Measurements from ENCODE around the gene SULT1A3.
"Not testable (repeated sequence)": the region's sequence is repeated elsewhere in the genome, so short reads cannot be mapped to it uniquely, and the experiment has no call there.

Gene SULT1A3

GRCh38 chr16:30186782-30187555 is 12.1 kb upstream of the SULT1A3 start:
- no peak for DNase-seq (ENCODE audit: low spot score)

GRCh38 chr16:30187556-30187865 is 11.5 kb upstream of the SULT1A3 start:
- DNase-seq (ENCODE audit: low spot score), result no peak

DNA sequence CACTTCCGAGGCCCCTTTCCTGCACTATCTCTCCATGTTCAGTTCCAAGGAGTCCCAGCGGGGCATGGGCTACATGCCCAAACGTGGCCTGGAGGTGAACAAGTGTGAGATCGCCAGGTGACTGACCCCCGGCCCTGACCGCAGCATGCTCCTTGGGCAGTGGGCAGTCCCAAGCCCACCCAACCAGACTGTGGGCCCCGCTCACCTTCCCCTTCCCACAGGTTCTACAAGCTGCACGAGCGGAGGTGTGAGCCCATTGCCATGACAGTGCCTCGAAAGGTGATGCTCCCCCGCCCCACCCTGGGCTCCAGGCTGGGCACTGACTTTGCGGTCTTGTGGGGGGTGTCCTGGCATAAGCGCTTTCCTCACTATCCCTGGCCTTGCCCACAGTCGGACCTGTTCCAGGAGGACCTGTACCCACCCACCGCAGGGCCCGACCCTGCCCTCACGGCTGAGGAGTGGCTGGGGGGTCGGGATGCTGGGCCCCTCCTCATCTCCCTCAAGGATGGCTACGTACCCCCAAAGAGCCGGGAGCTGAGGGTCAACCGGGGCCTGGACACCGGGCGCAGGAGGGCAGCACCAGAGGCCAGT is 11.0 kb upstream of the SULT1A3 start:
- no peak for DNase-seq (ENCODE audit: low spot score)

DNA sequence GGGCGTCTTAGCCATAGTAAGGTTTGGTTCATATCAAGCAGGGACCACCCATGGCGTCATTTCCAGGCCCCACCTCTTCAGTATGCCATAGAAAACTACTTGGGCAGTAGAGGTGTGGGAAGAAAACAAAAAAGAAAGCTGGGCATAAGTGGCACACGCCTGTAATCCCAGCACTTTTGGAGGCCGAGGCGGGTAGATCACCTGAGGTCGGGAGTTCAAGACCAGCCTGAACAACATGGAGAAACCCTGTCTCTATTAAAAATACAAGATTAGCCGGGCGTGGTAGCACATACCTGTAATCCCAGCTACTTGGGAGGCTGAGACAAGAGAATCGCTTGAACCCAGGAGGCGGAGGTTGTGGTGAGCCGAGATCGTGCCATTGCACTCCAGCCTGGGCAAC is 7.9 kb upstream of the SULT1A3 start:
- DNase-seq (ENCODE audit: low spot score), result not testable (repeated sequence)

DNA sequence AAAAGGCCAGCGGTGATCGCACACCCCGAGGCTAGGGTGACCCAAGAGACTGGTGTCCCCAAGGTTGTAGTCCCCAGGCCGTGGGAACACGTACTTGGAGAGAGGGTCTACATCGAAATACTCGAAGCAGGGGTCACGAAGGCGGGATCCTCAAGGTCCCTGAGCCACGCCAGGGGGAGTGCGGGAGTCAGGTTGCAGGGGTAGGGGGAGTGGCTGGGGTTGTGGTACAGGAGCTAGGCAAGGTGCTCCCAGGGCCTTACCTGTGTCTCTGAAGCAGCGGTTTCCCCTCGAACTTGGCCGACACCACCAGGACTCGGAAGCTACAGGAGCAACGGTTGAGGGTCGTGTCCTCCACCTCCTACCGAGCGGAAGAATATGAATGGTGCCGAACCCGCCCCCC is 6.0 kb upstream of the SULT1A3 start:
- not testable (repeated sequence) for DNase-seq (ENCODE audit: low spot score)

DNA sequence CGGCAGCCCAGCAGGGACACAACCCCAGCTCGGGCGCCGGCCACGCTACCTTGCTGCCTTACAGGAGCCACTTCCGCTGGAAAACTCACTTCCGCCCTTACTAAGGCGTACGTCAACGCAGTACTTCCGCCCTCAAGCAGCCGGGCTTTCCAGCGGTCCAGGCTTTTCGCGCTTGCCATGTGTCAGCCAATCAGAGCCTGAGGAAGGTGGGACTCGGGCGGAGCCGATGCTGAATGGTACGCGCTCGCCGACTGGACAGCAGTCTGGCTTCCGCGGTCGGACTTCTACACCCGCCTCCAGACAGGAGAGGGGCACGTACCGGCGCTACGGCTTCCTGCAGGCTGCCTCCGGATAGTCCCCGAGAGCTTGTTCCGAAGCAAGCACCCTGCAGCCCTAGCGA is 5.4 kb upstream of the SULT1A3 start, which contains the start of the genes BOLA2B and SLX1A:
BOLA2B (minus strand) TSS at position 52 of the 400 bp plus-strand sequence. CDS start 71 bp downstream, outside the sequence.
SLX1A (plus strand) TSS at position 261 of the 400 bp plus-strand sequence. CDS start 210 bp downstream, outside the sequence.
- DNase-seq (ENCODE audit: low spot score), result not testable (repeated sequence)

DNA sequence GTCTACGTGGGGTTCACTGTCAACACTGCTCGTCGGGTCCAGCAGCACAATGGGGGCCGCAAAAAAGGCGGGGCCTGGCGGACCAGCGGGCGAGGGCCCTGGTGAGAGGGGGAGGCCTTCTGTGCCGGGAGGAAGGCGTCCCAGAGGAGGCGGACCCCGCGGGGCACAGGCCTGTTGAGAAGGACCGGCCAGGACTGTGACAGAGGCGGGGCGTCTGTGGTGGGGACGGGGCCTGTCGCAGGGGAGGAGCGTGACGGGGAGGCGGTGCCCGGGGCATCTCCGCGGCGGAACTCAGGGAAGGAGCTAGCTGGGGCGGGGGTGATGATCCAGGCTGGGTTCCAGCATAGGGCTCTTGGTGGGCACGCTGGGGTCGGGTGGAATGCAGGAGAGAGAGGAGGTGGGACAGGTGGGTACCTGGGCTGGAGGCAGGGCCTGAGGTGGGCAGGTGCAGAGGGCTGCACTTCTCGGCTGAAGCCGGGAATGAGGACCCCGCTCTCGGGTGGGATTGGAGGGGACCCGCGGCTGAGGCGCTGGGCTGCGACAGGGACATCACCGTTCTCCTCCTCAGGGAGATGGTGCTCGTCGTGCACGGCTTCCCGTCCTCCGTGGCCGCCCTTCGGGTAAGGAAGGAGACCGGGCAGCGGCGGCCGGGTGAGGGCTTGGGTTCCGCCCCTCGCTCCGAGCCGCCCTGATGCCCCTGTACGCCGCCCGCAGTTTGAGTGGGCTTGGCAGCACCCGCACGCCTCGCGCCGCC is 4.7 kb upstream of the SULT1A3 start:
- DNase-seq (ENCODE audit: low spot score), result not testable (repeated sequence)

DNA sequence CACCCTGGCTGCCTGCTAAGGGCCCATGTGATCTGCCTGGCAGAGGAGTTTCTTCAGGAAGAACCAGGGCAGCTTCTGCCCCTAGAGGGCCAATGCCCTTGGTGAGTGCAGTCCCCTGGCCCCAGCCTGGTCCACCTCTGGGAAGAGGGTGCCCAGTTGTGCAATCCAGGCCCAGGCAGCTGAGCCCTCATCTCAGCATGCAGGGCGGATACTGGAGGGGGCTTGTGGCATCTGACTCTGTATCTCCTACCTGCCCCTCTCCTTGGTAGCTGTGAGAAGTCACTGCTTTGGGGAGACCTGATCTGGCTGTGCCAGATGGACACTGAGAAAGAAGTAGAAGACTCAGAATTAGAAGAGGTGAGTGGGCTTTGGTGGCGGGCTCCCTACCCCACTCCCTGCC is 2.1 kb upstream of the SULT1A3 start:
- DNase-seq (ENCODE audit: low spot score), result not testable (repeated sequence)

GRCh38 chr16:30199608-30200343 is 721 bp downstream of the SULT1A3 start:
- not testable (repeated sequence) for DNase-seq (ENCODE audit: low spot score)

- DNase-seq (ENCODE audit: low spot score), result not testable (repeated sequence)
Observed at GRCh38 chr16:30205541-30206236, 6.6 kb downstream of the SULT1A3 start.

- DNase-seq (ENCODE audit: low spot score), result not testable (repeated sequence)
Observed at GRCh38 chr16:30206252-30206651, 7.2 kb downstream of the SULT1A3 start.

- DNase-seq (ENCODE audit: low spot score), result not testable (repeated sequence)
Observed at GRCh38 chr16:30207063-30207704, 8.1 kb downstream of the SULT1A3 start.

DNA sequence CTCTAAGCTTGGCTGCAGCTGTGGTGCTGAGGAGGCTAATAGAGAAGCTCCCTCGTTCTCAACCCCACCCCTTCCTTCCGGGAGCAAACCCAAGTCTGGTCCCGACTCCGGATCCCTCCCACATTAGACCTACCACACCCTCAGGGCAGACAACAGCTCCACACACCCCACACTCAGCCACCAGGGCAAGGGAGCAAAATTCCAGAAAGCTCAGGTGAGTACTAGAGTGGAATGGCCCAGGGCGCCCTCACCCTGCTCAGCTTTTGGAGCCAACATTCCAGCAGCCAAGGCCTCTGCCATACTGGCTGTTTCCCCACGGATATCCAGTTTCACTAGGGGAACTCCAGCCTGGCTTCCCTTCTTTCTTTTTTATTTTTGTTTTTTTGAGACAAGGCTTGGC is 10.0 kb downstream of the SULT1A3 start:
- not testable (repeated sequence) for DNase-seq (ENCODE audit: low spot score)

DNA sequence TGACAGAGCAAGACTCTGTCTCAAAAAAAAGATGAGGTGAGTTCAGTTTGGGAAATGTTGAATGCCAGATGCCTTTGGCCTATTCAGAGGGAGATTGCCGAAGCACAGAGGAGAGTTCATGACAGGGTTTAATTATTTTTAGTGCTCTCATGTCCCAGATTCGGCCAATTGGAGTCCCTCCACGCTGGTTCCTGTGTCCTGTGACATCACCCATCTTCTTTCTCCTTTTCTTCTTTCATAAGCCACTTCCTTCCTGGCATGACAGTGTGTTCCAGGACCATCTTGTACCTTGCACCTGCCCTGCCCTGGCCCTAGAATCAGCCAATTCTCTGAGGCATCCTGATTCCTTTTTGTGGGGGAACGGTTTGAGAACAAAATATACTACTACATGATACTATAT is 12.4 kb downstream of the SULT1A3 start:
- DNase-seq (ENCODE audit: low spot score), result not testable (repeated sequence)

DNA sequence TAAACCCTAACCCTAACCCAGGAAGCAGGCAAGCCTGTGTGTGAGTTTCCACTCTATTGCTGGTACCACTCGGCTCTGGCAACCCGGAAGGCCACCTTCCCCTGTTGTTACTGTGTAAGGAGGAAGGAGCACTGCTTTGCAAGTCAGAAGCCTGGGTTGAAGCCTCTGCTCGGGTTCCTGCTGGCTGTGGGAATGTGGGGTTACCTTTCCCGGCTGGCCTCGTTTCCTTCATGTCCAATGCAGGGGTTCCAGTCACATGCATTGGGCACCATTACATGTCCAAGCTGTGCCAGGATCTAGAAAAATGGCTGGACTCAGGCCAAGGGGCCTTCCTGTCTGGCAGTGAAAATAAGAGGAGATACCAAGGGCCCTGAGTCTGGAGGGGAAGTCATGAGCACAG is 18.0 kb downstream of the SULT1A3 start:
- DNase-seq (ENCODE audit: low spot score), result not testable (repeated sequence)

- DNase-seq (ENCODE audit: low spot score), result not testable (repeated sequence)
Observed at GRCh38 chr16:30248379-30248778, 49.3 kb downstream of the SULT1A3 start, which contains the start of gene NPIPB13. NPIPB13 (minus strand) TSS chr16:30248479; CDS start chr16:30245573, 2,906 bp downstream.
